ENCODE results near the gene CD22. TPM values are rescaled to one million over a fixed set of nuclear protein-coding genes. Genes with fewer than 3 reads are reported as not detected.

CD22 gene
- total RNA-seq, 1 experiment from 2014 or later: not detected

GRCh38 chr19:35298561-35298972 is 30.4 kb upstream of the CD22 start:
- Histone ChIP-seq H3K4me3 (ENCODE audit: low read depth, low read length) (no peak overlapping the region), H3K9me3 (no peaks in the 10 kb centered on the region), H3K36me3 (ENCODE audit: control insufficient read depth, insufficient read depth, low read length) (no peaks in the 10 kb centered on the region), H3K27me3 (replicated peaks; ENCODE audit: control insufficient read depth, insufficient read depth, low read length) (no peaks in the 10 kb centered on the region), H3K4me1 (peaks cover 4% of the 10 kb centered on the region; the same call in 1 of the 2 replicates)
- H3K27me3 Mint-ChIP-seq (ENCODE audit: insufficient read depth, unreplicated experiment): peaks cover 2% of the 10 kb centered on the region
- intact Hi-C loops (cut with micrococcal nuclease; ENCODE audit: unreplicated experiment): no loop called here
- TF ChIP-seq, protein P1, sequence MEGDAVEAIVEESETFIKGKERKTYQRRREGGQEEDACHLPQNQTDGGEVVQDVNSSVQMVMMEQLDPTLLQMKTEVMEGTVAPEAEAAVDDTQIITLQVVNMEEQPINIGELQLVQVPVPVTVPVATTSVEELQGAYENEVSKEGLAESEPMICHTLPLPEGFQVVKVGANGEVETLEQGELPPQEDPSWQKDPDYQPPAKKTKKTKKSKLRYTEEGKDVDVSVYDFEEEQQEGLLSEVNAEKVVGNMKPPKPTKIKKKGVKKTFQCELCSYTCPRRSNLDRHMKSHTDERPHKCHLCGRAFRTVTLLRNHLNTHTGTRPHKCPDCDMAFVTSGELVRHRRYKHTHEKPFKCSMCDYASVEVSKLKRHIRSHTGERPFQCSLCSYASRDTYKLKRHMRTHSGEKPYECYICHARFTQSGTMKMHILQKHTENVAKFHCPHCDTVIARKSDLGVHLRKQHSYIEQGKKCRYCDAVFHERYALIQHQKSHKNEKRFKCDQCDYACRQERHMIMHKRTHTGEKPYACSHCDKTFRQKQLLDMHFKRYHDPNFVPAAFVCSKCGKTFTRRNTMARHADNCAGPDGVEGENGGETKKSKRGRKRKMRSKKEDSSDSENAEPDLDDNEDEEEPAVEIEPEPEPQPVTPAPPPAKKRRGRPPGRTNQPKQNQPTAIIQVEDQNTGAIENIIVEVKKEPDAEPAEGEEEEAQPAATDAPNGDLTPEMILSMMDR (IDR thresholded peaks at IDR 0.05; ENCODE audit: insufficient read depth in 1 of 2, low read depth in 1 of 2, low read length in 1 of 2, severe bottlenecking in 1 of 2, unreplicated experiment in 1 of 2): no peak
- H3K27ac Mint-ChIP-seq (ENCODE audit: unreplicated experiment): no peak overlapping the region
- CTCF ChIA-PET: no interaction called here
- POLR2A ChIA-PET: no interaction called here
- DNase-seq: no peak
- H3K9me3 Mint-ChIP-seq (ENCODE audit: unreplicated experiment): no peaks in the 10 kb centered on the region
- BruUV-seq (replicated peaks): no TSS peak
- H3K4me3 Mint-ChIP-seq (ENCODE audit: unreplicated experiment): no peak overlapping the region
- H3K36me3 Mint-ChIP-seq (ENCODE audit: insufficient read depth, unreplicated experiment): no peaks in the 10 kb centered on the region
- H3K4me1 Mint-ChIP-seq (ENCODE audit: low read depth, unreplicated experiment): no peaks in the 10 kb centered on the region

DNA sequence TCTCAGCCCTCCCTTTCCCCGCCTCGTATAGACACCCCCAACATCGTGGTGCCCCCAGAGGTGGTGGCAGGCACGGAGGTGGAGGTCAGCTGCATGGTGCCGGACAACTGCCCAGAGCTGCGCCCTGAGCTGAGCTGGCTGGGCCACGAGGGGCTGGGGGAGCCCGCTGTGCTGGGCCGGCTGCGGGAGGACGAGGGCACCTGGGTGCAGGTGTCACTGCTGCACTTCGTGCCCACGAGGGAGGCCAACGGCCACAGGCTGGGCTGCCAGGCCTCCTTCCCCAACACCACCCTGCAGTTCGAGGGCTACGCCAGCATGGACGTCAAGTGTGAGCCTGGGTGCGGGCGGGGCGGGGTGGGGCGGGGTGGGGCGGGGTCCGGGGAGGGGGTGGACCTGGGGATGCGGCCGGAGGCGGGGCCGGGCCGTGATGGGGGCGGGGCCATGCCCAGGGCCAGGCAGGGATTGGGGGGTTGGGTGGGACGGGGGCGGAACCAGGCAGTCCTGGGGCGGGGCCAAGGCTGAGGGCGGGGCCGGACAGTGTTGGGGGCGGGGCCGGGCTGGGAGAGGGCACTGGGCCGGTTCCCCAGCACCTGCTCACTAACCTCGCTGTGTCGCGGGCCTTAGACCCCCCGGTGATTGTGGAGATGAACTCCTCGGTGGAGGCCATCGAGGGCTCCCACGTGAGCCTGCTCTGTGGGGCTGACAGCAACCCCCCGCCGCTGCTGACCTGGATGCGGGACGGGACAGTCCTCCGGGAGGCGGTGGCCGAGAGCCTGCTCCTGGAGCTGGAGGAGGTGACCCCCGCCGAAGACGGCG is 29.3 kb upstream of the CD22 start:
- Mint-ChIP-seq H3K9me3 (ENCODE audit: unreplicated experiment) (no peaks in the 10 kb centered on the region), H3K4me1 (ENCODE audit: low read depth, unreplicated experiment) (no peaks in the 10 kb centered on the region), H3K36me3 (ENCODE audit: insufficient read depth, unreplicated experiment) (no peaks in the 10 kb centered on the region), H3K4me3 (ENCODE audit: unreplicated experiment) (no peak overlapping the region), H3K27ac (ENCODE audit: unreplicated experiment) (no peak overlapping the region), H3K27me3 (ENCODE audit: insufficient read depth, unreplicated experiment) (no peaks in the 10 kb centered on the region)
- BruUV-seq (replicated peaks): no TSS peak
- DNase-seq: no peak
- POLR2A ChIA-PET: no interaction called here
- no peaks in the 10 kb centered on the region for H3K36me3 ChIP-seq (ENCODE audit: control insufficient read depth, insufficient read depth, low read length)
- no peak overlapping the region for H3K4me3 ChIP-seq (ENCODE audit: low read depth, low read length)
- intact Hi-C loops (cut with micrococcal nuclease; ENCODE audit: unreplicated experiment): no loop called here
- TF ChIP-seq, protein P1 (IDR thresholded peaks at IDR 0.05; ENCODE audit: insufficient read depth in 1 of 2, low read depth in 1 of 2, low read length in 1 of 2, severe bottlenecking in 1 of 2, unreplicated experiment in 1 of 2): no peak
- CTCF ChIA-PET: no interaction called here
- no peaks in the 10 kb centered on the region for H3K27me3 ChIP-seq (replicated peaks; ENCODE audit: control insufficient read depth, insufficient read depth, low read length)
- no peaks in the 10 kb centered on the region for H3K4me1 ChIP-seq
- no peaks in the 10 kb centered on the region for H3K9me3 ChIP-seq

GRCh38 chr19:35300339-35300649 is 28.7 kb upstream of the CD22 start:
- POLR2A ChIA-PET: no interaction called here
- H3K9me3 Mint-ChIP-seq (ENCODE audit: unreplicated experiment): no peaks in the 10 kb centered on the region
- H3K4me3 Mint-ChIP-seq (ENCODE audit: unreplicated experiment): no peak overlapping the region
- no peaks in the 10 kb centered on the region for H3K36me3 Mint-ChIP-seq (ENCODE audit: insufficient read depth, unreplicated experiment)
- no peak for DNase-seq
- H3K4me1 ChIP-seq: no peaks in the 10 kb centered on the region
- H3K27me3 Mint-ChIP-seq (ENCODE audit: insufficient read depth, unreplicated experiment): no peaks in the 10 kb centered on the region
- TF ChIP-seq, protein P1 (IDR thresholded peaks at IDR 0.05; ENCODE audit: insufficient read depth in 1 of 2, low read depth in 1 of 2, low read length in 1 of 2, severe bottlenecking in 1 of 2, unreplicated experiment in 1 of 2): no peak
- no peaks in the 10 kb centered on the region for H3K4me1 Mint-ChIP-seq (ENCODE audit: low read depth, unreplicated experiment)
- no peak overlapping the region for H3K27ac Mint-ChIP-seq (ENCODE audit: unreplicated experiment)
- no peak overlapping the region for H3K4me3 ChIP-seq (ENCODE audit: low read depth, low read length)
- H3K9me3 ChIP-seq: no peaks in the 10 kb centered on the region
- BruUV-seq (replicated peaks): no TSS peak
- no peaks in the 10 kb centered on the region for H3K36me3 ChIP-seq (ENCODE audit: control insufficient read depth, insufficient read depth, low read length)
- intact Hi-C loops (cut with micrococcal nuclease; ENCODE audit: unreplicated experiment): no loop called here
- H3K27me3 ChIP-seq (replicated peaks; ENCODE audit: control insufficient read depth, insufficient read depth, low read length): no peaks in the 10 kb centered on the region
- CTCF ChIA-PET: no interaction called here
